ENCODE data around the gene GPC6.

Gene GPC6

DNA sequence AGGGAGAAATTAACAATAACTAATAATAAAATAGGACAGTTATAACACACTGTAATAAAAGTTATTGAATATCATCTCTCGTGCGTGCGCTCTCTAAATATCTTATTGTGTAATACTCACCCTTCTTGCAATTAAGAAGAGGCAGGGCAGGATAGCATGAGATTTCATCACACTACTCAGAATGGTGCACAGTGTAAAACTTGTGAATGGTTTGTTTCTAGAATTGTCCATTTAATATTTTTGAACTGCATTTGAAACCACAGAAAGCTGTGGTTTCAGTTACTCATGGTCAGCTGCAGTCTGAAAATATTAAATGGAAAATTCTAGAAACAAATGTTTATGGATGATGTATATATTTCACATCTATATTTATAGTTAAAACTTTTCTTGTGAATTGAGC is 1091.8 kb downstream of the GPC6 start:
- H3K27me3 ChIP-seq (ENCODE audit: insufficient read depth, low read depth, severe bottlenecking): no peaks in the 10 kb centered on the region
- peaks cover 5% of the 10 kb centered on the region for H3K9me3 ChIP-seq (ENCODE audit: severe bottlenecking)
- H3K27ac ChIP-seq: no peak overlapping the region
- peaks cover 9% of the 10 kb centered on the region; the same call in 1 of the 2 replicates for H3K36me3 ChIP-seq
- no peak for TF ChIP-seq CTCF (IDR thresholded peaks at IDR 0.05; ENCODE audit: low read depth, low read length)
- DNase-seq: no peak
- H3K4me3 ChIP-seq (ENCODE audit: low read depth, low read length): no peak overlapping the region

DNA sequence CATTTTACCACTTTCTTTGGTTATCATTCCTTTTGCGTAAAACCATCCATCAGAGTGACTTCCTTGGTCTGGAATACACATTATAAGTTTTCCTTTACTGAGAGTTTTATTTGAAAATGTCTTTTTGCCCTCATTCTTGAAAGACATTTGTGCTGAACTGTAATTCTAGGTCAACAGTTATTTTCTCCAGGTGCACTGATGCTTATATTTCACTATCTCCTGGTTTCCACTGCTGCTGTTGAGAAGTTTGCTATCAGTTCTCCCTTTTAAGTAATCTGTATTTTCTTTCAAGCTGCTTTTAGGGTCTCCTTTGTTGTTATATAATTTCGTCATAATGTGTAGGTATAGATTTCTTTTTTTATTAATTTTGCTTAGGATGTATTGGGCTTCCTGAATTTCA is 1092.9 kb downstream of the GPC6 start:
- no peak overlapping the region for H3K4me3 ChIP-seq (ENCODE audit: low read depth, low read length)
- DNase-seq: no peak
- H3K36me3 ChIP-seq: peaks cover 9% of the 10 kb centered on the region; the same call in 1 of the 2 replicates
- peaks cover 5% of the 10 kb centered on the region for H3K9me3 ChIP-seq (ENCODE audit: severe bottlenecking)
- TF ChIP-seq CTCF (IDR thresholded peaks at IDR 0.05; ENCODE audit: low read depth, low read length): no peak
- H3K27me3 ChIP-seq (ENCODE audit: insufficient read depth, low read depth, severe bottlenecking): no peaks in the 10 kb centered on the region
- H3K27ac ChIP-seq: no peak overlapping the region

DNA sequence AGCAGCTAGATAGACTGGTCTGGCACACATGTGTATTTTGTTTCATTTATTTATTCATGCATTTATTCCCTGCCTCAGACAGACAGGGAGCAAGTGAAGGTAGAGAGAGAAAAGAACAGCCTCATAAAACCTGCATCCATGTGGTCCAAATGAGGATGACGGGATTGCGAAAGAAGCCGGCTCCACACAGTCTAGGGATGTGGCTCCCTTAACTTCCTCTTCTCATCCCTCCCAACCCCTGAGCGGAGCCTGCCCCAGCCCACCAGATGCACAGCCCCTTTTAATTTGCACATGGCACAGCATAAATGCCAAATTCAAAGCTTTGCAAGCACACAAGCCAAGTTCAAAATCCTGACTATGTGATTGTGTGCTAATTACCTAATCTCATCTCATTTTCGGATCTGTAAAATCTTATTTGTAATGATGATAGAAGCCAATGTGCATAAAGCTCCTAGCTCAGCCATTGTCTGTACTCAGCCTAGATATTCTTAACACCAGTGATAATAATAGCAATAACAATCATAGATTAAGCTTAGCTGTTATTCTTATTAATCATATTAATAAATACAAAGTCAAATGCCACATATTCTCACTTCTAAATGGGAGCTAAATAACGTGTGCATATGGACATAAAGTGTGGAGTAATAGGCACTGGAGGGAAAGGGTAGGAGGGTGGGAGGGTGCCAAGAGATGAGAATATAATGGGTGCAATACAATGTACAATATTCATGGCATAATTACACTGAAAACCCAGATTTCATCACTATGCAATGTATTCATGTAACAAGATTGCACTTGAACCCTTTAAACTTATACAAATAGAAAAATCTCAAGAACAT is 1096.5 kb downstream of the GPC6 start:
- H3K9me3 ChIP-seq (ENCODE audit: severe bottlenecking): peaks cover 5% of the 10 kb centered on the region
- no peak overlapping the region for H3K4me3 ChIP-seq (ENCODE audit: low read depth, low read length)
- no peak for TF ChIP-seq CTCF (IDR thresholded peaks at IDR 0.05; ENCODE audit: low read depth, low read length)
- no peaks in the 10 kb centered on the region for H3K27me3 ChIP-seq (ENCODE audit: insufficient read depth, low read depth, severe bottlenecking)
- H3K27ac ChIP-seq: no peak overlapping the region
- DNase-seq: no peak
- peaks cover 9% of the 10 kb centered on the region; the same call in 1 of the 2 replicates for H3K36me3 ChIP-seq

GRCh38 chr13:94323764-94324758 is 1097.5 kb downstream of the GPC6 start:
- H3K4me3 ChIP-seq (ENCODE audit: low read depth, low read length): no peak overlapping the region
- DNase-seq: no peak
- peaks cover 5% of the 10 kb centered on the region for H3K9me3 ChIP-seq (ENCODE audit: severe bottlenecking)
- no peak overlapping the region for H3K27ac ChIP-seq
- TF ChIP-seq CTCF (IDR thresholded peaks at IDR 0.05; ENCODE audit: low read depth, low read length): no peak
- H3K27me3 ChIP-seq (ENCODE audit: insufficient read depth, low read depth, severe bottlenecking): no peaks in the 10 kb centered on the region
- H3K36me3 ChIP-seq: peaks cover 9% of the 10 kb centered on the region

DNA sequence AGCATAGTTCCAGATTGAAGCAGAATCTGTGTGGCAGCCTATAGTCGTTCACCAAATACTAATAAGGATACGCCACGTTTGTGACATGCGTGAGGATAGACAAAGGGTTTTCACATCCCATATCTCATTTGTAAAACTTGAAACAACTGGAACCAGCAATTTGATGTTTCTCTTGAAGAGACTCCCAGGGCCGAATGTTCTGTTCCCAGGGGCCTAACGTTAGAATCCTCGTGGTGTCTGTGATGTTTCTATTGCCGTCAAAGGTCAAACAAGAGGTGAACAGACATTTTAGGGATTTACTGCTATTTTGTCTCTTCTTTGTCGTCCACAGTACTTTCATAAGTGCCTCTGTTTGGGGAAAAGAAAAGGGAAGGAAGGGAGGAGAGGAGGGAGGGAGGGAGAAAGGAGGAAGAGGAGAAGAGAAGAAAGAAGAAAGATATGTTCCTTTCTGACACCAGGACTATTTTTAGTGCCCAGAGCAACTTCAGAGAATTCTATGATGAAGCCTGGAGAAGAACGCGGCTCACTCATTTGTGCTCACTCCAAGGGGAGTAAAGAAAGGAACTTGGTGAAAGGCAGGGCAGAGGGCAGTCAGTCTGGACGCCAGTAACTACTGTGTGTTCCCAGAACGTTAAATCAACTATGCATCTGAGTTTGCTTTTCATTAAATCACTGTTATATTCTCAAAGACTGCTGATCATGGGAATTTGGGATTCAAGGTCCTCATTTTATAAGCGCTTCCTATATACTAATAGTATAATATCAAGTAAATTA is 1098.3 kb downstream of the GPC6 start:
- H3K4me3 ChIP-seq (ENCODE audit: low read depth, low read length): no peak overlapping the region
- H3K27ac ChIP-seq: no peak overlapping the region
- no peak for DNase-seq
- no peaks in the 10 kb centered on the region for H3K27me3 ChIP-seq (ENCODE audit: insufficient read depth, low read depth, severe bottlenecking)
- H3K9me3 ChIP-seq (ENCODE audit: severe bottlenecking): peaks cover 5% of the 10 kb centered on the region
- peaks cover 9% of the 10 kb centered on the region for H3K36me3 ChIP-seq
- TF ChIP-seq CTCF (IDR thresholded peaks at IDR 0.05; ENCODE audit: low read depth, low read length): no peak
